ENCODE measurements around the gene HLA-DRA.

The HLA-DRA gene

DNA sequence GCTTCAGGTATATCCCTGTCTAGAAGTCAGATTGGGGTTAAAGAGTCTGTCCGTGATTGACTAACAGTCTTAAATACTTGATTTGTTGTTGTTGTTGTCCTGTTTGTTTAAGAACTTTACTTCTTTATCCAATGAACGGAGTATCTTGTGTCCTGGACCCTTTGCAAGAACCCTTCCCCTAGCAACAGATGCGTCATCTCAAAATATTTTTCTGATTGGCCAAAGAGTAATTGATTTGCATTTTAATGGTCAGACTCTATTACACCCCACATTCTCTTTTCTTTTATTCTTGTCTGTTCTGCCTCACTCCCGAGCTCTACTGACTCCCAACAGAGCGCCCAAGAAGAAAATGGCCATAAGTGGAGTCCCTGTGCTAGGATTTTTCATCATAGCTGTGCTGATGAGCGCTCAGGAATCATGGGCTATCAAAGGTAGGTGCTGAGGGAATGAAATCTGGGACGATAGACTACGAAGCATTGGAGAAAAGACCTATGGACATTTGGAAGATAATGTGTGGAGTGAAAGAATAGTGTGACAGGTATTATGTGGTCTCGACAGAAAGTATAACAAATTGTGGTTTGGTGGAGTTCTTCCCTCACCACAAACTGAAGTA lies at the start of gene HLA-DRA:
TSS of gene HLA-DRA (plus strand) at position 286 of the 613 bp plus-strand sequence. CDS start at position 350, 64 bp downstream.
- DNase-seq: peak in 4 of 51 donors; percentile 0 to 54 (median 8)

DNA sequence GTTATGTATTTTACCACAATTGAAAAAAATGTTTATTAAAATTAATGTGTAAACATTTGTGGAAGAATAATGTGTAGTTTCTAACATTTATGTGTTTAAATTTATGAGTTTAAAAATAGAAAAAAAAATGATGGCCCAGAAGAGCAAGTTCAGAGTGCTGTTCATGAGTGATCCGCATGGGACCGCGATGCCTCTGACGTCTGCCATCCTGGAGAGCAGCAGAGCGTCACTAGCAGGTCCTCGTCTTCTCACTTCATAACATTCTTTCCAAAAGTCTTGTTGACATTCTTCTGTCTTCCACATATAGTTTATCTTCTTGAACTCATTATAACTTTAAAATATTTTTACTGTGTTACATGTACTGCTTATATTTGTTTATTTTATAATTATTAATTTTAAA lies 48.2 kb upstream of the HLA-DRA start:
- no peak for DNase-seq

DNA sequence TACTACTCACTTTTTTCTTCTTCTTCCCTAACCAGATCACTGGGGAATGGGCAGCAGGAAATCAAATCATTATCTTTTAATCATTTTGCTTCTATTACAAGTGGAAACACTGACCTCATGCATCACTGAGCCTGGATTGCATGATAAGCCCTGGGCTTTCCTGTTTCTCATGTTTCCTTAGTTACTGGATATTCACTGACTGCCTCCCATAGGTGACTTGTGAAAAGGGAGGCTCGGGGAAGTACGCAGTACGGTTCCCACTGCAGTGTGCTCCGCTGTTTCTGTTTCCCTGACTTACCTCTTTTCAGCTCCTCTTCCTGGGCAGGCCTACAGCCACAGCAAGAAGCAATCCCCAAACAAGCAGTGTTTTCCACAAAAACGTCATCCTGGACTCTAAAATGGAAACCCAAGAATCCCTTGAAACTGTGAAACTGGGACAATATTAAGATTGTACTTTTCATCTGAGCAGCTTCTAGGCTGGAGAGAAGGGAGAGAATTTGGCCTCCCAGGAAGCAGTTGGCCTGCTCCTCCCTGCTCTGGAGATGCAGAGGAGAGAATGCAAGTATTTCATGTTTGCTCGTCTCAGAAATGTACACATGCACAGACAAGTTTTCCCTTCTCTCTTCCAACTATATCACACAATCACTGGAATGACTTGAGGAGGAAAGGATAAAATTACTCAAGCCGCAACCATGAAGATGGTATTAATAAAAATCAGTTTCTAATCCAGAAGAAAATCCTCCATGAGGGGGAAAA lies 45.8 kb upstream of the HLA-DRA start:
- DNase-seq: no peak

DNA sequence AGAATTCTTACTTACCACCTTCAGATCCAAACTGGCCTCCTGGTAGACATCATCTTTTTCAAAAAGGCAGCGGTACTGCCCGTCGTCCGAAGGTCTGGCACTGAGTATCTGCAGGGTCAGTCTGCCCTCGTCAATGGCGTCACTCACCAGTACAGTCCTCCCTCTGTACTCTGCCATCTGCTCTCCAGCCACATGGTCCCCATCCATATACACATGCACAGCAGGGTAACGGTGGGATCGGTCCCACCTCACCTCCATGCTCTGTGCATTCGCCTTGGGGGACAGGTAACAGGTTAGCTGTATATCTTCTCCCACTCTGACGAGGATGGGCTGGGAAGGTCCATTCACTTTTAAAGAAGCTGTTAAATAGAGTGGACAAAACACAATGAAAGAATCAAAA lies 43.7 kb upstream of the HLA-DRA start:
- no peak for DNase-seq

DNA sequence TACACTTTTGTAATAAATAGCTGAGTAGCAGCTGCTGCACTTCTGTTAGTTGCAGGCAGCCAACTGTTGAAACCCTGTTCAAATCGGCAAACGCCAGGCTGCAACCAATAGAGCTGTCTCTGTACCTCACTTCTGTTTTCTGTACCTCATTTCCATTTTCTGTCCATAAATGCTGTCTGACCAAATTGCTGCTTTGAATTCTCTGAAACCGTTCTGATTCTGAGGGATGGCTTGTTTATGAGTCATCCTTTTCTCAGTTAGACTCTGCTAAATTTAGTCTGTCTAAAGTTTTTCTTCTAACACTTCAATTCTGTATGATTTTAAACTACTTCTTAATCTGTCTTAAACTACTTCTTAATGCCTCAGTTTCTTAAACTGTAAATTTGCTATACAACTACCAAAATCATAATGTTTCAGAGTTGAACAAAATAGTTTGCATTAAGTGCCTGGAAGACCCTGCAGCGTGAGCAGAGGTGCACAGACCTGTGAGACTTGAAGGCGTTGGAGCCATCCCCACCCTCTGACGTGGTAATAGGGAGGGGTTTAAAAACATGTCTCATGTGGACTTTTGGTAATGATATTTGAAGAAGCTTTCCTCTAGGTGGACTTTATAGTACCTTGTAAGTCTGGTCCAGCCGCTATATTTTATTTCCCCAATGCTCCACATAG lies 42.3 kb upstream of the HLA-DRA start:
- no peak for DNase-seq

DNA sequence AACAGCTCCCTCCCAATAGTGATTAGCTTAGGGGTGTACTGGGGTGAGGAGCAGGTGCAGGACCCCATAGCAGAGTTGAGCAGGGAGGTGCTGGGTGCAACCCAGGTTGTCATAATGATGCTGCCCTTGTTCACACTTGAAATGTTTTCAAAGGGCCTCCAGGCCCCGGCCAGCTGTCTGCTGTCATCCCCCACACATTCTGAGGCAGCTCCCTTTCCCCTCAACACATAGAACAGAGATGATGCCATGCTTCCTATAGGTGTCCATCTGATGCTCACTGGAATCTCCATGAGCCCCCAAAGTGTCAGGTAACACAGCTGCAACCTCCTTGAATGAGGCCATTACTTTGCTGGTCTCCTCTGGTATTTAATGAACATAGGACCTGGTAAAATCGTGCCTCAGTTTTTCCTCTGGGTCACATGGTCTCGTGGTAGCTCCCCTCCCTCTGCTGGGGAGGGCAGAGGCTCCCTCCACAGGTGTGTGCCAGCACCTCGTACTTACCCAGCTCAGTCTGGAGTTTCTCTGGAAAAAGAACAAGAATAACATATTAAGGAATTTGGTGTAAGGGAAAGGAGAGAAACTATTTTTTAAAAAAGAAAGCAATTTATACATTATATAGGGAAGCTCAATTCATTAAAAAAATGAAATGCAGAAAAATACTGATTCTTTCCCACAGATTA lies 38.3 kb upstream of the HLA-DRA start:
- no peak for DNase-seq

DNA sequence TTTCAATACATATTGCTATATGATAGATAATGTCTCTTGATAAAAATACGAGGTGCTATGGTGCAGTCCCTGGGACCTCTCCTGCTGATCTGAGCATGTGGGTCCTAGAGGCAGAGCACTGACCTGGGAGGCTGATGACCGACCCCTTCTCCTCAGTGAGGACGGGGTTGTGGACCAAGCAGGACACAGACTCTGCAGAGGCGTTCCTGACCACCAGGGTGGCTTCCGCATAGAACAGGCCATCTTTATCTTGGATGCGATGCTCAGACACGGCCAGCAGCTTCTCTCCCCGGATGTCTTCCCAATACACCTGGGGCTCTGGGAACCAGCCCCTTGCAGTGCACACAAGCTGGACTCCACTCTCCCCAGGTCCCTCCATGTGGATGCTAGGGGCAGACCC lies 36.9 kb upstream of the HLA-DRA start:
- no peak for DNase-seq

DNA sequence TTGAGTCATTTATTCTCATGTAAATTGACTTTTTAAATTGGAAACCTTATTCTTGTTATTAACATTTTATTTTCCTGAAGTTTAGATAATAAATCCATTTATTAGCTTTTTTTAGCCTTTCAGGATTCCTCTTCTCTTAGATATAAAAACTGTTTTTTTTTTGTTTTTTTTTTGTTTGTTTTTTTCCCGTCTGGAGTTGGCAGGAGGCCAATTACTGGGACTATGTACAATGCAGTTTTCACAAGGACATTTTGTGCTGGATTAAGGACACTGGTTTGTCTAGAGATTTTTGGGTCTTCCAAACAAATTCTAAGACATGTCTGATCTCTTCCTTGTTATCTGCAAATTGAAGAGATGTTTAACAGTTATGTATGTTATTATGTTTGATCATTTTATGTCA lies 34.0 kb upstream of the HLA-DRA start:
- DNase-seq: no peak

DNA sequence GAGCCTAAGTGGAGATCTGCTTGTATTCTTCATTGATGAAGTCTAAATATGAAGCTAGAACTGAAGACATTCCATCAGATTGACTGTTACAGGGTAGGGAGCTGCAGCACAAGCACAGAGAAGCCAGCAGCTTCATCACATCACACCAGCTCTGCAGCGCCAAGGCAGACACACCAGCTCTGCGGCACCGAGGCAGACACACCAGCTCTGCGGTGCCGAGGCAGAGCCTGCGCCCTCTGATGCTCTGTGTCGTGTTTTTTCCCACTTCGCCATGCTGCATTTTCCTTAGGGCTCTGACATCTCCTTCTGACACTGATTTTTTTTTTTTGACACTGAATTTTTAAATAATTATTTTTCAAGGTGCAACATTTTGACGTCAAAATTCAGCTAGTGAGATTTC lies 33.5 kb upstream of the HLA-DRA start:
- no peak for DNase-seq

DNA sequence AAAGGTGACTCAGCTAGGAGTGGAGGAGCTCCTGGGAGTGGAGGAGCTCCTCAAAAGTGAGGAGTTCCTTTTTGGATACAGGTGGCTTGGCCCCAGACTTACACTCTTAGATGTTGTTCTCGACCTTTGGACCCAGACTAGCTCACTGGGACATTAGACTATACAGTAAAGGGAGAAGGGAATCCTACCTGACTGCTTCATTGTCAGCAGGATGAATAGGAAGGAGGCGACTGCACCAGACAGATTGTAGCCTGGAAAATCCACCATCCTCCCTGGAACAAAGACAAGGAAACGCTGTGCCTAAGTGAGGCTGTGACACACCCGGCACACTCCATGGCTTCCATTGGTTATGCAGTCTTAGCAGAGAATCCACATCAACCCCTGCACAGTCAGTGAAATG lies 32.8 kb upstream of the HLA-DRA start, which contains the start of gene BTNL2:
TSS of gene BTNL2 (minus strand) at position 325 of the 400 bp plus-strand sequence. CDS start at position 267, 58 bp downstream.
- no peak for DNase-seq

DNA sequence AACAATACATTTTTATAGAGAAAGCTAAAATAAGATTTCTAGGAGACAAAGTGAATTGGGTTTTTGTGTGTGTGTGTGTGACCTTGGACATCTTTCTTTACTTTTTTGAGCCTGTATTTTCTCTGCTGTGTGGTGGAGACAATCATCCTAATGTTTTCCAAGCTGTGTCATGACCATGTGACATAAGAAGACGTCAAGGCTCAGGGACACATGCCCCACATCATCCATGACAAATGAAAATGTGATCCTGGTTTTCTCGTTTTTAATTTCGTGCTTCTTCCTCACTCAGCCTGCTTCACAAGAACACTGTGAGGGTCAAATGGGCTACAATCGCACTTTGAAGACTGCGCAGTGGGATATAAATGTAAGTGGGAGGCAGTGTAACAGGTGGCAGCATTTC lies 28.8 kb upstream of the HLA-DRA start:
- DNase-seq: no peak

DNA sequence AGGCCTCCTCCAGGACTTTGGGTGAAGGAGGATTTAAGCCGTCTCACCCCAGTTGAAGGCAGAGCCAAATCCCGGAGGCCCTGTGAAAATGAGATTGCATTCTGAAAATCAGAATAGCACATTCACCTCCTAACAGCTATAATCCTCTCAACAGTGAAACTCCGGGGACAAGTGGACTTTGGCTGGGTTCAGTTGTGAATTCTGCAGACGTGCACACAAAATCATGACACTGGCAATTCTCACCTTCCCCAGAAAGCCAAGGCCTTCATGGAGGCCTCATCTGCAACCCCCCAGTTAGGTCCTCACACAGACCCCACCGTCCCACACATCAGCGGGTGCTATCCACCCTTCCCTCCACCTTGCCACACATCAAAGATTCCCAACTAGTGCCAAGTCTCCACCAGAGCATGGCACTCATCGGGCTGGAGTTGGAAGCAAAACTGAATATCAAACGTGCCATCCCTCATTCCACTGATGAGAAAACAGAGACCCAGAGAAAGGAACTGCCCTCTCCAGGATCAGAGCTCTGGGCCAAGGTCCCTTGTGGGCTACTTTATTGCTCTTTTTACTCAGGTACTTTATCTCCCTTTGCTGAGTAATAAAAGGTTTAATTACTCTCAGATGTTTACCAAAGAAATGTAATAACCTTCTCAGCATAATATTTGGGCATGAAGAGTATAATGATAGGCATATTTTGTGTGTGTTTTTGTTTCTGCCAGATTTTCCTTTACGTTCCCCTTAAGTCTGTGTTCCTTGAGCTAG lies 27.9 kb upstream of the HLA-DRA start:
- DNase-seq: no peak

DNA sequence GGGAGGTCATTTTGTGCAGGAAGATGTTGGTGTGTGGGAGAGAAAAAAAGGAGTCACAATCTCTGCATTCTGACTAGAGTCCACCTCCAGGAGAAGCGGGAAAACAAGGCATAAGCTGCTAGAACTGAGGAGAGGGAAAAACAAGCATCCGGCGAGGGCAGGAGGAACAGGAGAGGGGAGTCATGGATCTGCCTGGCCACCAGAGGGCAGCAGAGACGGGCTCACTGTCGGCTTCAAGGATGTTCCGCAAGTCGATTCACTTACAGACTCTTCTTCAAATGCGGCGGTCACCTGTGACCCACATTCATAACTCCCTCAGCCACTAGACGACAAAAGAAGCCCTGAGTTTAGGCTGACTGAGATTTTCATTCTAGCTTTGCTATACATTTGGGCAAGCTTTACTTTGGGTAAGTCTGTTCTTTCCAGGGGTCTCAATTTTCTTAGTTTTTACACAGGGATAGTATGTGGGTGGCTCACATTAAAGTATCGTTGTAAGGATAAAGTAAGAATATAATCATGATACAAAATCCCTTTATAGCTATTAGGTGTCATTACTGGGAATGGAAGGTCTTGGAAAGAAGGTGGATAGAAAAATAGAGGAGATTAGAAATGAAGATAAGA lies 26.1 kb upstream of the HLA-DRA start:
- peak in 46 of 51 donors; percentile 6 to 83 (median 46) for DNase-seq

DNA sequence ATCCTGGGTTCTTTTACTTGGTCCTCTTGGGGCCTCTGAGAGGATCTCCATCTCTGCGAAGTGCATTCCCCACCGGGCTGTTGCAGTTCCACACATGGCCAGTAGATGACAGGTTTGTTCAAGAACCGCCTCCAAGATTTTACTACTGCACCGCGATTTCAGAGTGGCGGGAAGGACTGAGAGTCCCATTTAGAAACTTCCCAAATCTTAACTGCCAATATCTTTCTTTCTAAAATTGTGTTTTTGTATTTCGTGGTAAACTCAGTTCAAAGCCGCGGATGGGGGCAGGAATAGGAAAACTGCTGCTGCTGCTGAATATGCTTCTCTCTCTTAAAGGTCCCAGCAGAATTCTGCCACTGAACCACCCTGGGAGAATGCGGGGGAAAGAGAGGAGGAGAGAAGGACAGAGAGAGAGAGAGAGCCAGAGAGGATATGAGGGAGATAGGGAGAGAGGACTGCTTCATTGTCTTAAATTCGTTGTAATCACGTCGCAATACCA lies 24.1 kb upstream of the HLA-DRA start:
- peak in 37 of 51 donors; percentile 5 to 74 (median 31) for DNase-seq

DNA sequence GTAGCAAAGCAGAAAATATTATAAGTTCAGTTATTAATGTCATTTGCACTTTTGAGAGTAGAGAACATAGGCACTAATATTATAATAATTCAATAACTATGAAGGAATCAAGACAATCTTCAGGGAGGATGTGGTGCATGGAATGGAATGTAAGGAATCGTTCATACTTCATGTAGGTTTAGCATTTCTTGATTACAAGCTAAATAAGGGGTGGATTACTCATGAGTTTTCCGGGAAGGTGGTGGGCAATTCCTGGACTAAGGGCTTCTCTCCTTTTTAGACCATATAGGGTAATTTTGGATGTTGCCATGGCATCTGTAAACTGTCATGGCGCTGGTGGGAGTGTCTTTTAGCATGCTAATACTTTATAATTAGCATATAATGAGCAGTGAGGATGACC lies 23.7 kb upstream of the HLA-DRA start:
- no peak for DNase-seq

DNA sequence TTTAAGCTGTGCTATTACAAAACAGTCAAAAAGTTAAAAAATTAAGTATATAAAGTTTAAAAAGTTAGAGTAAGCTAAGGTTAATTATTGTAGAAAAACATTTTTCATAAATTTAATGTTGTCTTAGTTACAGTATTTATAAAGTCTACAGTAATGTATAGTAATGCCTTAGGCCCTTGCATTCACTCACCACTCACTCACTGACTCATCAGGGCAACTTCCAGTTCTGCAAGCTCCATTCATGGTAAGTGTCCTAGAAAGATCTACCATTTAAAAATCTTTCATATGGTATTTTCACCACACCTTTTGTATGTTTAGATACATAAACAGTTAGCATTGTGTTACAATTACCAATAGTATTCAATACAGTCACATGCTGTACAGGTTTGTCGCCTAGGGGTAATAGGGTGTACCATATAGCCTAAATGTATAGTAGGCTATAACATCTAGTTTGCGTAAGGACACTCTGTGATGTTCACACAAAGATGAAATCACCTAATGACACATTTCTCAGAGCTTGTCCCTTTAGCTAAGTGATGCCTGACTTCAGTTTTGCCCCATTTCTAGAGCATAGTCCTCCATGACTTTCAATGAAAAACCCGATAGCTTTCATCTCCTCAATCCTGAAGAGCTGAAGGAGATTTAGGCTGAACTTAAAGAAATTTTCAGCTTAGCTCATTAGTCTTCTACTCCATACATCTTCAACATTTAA lies 14.9 kb upstream of the HLA-DRA start:
- DNase-seq: no peak

DNA sequence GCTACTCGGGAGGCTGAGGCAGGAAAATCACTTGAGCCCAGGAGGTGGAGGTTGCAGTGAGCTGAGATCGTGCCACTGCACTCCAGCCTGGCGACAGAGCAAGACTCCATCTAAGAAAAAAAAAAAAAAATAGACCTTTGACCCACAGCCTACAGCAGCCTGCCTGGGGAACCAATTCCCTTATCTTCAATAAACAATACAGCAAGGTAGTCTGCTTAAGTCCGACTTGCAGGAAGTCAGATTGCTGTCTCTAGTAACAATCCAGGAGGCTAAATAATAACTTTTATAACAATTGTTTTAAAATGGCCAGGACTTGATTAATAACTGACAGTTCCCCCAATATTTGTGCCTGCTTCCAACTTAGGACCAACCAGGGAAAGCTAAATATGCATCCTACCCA lies 13.3 kb upstream of the HLA-DRA start:
- no peak for DNase-seq

DNA sequence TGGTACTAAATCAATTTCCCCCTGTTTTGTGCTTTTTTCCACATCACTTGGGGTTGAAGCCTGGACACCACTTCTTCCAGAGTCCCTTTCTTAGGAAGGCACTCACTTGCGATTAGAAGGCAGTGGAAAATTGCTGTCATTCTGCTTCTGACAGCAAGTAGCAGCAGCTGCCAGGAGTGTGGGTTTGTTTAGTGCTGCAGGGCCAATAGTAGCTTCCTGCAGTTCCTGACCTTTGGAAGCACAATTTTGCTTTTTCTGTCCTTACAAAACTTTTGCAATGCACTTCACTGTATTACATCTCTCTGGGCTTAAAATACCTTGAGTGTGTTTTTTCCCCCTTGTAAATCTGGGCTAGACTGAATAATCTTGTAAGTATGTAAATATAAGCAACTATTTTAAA lies 12.5 kb upstream of the HLA-DRA start:
- DNase-seq: no peak

DNA sequence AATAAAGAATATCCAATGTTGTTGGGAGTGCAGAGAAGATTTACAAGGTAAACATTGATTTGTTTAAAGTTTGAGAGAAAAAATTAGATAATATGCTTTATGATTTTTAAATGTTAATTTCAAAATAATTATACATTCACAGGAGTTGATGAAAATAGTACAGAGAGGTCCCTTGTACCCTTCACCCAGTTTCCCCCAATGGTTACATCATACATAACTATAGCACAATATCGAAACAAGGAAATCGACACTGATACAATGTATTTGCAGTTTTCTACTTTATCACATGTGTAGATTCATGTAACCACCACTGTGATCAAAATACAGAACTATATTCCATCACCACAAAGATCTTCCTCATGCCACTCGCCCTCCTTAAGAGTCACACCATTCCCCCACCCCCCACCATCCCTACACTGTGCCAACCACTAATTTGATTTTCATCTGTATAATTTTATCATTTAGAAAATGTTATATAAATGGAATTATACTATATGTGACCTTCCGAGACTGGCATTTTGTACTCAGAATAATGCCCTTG lies 11.7 kb upstream of the HLA-DRA start:
- no peak for DNase-seq

DNA sequence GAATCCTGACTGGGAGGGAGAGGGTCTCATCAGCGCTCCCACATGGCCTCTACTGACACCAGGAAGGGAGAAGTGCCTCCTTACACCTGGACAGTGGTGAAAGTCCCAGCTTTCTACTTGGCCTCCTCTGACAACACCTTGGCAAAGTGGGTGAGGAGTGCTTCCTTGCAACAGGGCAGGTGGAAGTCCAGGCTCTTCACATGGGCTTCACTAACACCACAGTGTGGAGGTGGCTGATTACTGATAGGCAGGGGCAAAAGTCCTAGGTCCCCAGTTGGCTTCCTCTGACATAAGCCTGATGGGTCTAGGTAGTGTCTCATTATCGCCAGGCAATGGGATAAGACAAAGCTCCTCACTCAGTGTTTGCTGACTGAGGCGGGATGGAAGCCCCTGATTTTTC lies 9.5 kb upstream of the HLA-DRA start:
- DNase-seq: no peak

All from hypothalamus (tissue), 51 donors.